ENCODE results near the gene DHRSX.
"Not testable (repeated sequence)": the region's sequence is repeated elsewhere in the genome, so short reads cannot be mapped to it uniquely, and the experiment has no call there.

DHRSX gene

GRCh38 chrX:2316534-2316933, 184.2 kb downstream of the DHRSX start:
- no peak for DNase-seq (ENCODE audit: low read depth in 2 of 2)

GRCh38 chrX:2315434-2315833, 185.3 kb downstream of the DHRSX start:
- no peak for DNase-seq (ENCODE audit: low read depth in 2 of 2)

DNA sequence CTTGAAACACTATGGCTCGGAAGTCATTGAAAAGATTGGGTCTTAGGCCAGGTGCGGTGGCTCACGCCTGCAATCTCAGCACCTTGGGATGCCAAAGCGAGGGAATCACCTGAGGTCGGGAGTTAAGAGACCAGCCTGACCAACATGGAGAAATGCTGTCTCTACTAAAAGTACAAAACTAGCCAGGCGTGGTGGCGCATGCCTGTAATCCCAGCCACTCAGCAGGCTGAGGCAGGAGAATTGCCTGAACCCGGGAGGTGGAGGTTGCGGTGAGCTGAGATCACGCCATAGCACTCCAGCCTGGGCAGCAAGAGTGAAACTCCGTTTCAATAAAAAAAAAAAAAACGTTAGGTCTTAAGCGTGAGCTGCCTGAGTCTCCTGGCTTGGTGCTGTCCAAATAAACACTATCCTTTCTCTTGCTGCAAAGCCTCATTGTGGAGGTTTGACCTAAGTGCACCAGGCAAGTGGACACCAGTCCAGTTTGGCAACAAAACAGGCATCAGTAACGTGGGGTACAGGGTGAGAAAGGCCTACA, 185.9 kb downstream of the DHRSX start:
- DNase-seq (ENCODE audit: low read depth in 2 of 2): no peak

DNA sequence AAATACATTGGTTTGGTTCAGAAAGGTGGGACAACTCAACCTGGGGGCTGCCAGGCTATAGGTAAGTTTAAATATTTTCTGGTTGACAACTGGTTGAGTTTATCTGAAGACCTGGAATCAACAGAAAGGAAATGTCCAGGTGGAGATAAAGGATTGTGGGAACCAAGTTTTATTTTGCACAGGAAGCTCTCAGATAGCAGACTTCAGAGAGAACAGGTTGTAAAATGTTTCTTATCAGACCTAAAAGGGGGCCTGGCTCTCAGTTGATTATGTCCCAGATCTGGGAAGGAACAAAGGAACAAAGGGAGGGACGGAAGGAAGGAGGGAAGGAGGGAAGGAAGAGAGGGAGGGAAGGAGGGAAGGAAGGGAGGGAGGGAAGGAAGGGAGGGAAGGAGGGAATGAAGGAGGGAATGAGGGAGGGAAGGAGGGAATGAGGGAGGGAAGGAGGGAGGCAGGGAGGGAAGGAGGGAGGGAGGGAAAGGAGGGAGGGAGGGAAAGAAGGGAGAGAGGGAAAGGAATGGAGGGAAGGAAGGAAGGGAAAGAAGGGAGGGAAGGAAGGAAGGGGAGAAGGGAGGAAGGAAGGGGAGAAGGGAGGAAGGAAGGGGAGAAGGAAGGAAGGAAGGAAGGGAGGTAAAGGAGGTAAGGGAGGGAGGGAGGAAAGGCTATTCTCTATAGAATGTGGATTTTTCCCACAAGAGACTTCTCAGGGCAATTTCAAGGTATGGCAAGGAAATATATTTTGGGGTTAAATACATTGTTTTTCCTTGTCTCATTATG, 186.7 kb downstream of the DHRSX start:
- no peak for DNase-seq (ENCODE audit: low read depth in 2 of 2)

DNA sequence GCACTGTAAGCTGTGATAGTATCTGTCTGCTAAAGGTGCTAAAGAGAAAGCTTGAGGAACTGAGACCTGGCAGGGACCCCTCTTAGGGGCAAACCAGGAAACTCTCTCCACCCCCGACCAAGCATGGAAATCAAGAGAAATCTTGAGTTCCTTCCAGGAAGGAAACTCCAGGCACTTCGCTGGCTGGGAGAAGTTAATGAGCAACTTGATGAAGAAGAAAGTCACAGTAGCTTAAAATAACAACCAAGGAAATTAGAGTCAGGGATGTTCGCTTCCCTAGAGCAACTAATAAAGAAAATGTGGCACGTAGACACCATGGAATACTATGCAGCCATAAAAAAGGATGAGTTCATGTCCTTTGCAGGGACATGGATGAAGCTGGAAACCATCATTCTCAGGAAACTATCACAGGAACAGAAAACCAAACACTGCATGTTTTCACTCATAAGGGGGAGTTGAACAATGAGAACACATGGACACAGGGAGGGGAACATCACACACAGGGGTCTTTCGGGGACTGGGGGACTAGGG, 188.7 kb downstream of the DHRSX start:
- not testable (repeated sequence) for DNase-seq (ENCODE audit: low read depth in 2 of 2)

GRCh38 chrX:2311501-2311900, 189.3 kb downstream of the DHRSX start:
- no peak for DNase-seq (ENCODE audit: low read depth in 2 of 2)

DNA sequence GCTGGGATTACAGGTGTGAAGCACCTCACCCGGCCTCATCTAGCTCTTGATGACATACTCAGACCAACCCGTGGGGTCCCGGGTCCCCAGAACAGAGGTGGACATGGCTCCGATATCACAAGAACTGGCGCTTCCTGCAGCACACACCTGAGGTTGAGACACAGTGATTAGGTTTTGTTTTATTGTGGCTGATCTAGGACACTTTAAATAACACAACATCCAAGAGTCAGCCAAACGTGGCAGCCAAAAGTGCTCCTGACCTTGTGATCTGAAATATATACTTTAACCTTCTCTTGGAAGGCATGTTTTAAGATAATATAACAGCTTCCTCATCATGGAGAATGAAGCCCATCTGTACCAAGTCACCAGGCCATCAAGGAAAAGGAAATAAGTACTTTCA, 198.9 kb downstream of the DHRSX start:
- no peak for DNase-seq (ENCODE audit: low read depth in 2 of 2)

- no peak for DNase-seq (ENCODE audit: low read depth in 2 of 2)
Observed at GRCh38 chrX:2299871-2300270, 200.9 kb downstream of the DHRSX start.

DNA sequence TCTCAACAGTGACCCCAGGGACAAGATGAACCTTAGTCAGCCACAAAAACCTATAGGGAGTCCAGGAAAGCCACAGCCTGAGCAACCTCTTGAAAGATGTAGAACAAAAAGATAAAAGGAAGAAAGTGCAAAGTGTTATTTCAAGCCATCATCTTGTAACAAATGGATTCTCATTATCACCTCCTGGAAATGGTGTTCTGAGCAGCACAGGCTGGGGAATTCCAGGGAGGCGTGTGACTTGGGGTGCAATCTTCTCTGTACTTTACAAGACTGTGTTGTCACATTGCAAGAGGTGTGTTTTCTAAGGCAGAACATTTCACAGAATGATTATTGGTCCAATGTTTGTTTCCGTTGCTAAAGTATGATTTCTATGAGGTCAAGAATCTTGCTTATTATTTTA, 214.0 kb downstream of the DHRSX start:
- DNase-seq (ENCODE audit: low read depth in 2 of 2): no peak

DNA sequence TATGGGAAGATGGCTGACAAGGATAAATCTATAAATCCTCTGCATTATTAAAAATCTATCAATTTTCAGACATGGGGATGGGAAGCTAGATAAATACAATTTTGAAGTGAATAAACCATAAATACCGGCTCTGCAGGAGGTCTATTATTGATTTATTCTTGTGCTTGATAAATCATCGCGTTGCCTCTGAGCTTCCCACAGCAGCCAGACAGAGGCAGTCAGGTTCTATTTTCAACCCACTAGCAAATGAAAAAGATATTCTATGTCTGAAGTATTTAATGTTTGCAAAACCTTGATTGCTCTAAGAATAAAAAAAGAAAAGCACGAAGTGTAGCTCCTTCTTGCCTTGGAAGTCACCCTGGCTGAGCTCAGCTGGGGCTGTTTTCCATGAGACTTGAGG, 216.2 kb downstream of the DHRSX start:
- no peak for DNase-seq (ENCODE audit: low read depth in 2 of 2)

- DNase-seq (ENCODE audit: low read depth in 2 of 2): no peak
Observed at GRCh38 chrX:2284133-2284532, 216.6 kb downstream of the DHRSX start.

GRCh38 chrX:2283111-2283859, 217.5 kb downstream of the DHRSX start:
- DNase-seq (ENCODE audit: low read depth in 2 of 2): no peak

DNA sequence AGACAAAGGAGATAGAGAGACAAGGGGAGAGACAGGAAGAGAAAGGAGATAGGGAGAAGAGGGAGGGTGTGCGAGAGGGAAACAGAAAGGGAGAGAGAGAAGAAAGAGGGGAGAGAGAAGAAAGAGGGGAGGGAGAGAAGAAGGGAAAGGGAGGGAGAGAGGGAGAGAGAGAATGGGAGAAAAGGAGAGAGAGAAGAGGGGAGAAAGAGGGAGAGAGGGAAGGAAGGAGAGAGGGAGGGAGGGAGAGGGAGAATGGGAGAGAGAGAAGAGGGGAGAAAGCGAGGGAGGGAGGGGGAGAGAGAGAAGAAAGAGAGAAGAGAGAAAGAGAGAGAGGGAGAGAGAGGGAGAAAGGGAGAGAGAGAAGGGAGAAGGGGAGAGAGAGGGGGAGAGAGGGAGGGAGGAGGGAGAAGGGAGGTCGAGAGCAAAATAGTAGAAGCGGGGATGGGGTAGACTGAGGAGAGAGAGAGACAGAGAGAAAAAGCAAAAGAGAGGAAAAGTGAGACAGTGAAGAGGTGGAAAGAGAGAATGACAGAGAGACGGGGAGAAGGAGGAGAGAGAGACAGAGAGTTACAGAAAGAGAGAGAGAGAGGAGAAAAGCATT, 218.2 kb downstream of the DHRSX start:
- no peak for DNase-seq (ENCODE audit: low read depth in 2 of 2)

DNA sequence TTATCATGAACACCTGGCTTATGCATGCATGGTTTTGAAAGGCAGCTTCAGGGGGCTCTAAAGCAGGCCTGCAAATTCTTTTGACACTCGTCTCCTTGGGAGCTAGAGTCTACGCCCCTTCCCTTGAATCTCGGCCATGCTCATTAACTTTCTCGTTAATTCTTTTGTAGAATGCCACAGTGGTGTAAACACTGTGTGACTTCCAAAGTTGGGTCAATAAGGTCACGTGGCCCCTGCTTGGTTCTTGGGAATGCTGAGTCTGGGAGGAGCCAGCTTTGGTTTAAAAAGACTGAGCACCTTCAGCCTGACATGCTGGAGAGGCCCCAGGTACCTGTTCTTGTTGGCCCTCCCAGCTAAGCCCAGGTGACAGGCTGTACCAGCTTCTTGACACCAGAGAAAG, 228.4 kb downstream of the DHRSX start:
- DNase-seq (ENCODE audit: low read depth in 2 of 2): no peak

GRCh38 chrX:2271595-2271994, 229.2 kb downstream of the DHRSX start:
- DNase-seq (ENCODE audit: low read depth in 2 of 2): not testable (repeated sequence)

GRCh38 chrX:2270783-2271182, 230.0 kb downstream of the DHRSX start:
- not testable (repeated sequence) for DNase-seq (ENCODE audit: low read depth in 2 of 2)

GRCh38 chrX:2267890-2268289, 232.9 kb downstream of the DHRSX start:
- DNase-seq (ENCODE audit: low read depth in 2 of 2): no peak

- DNase-seq (ENCODE audit: low read depth in 2 of 2): no peak
Observed at GRCh38 chrX:2266445-2267349, 234.1 kb downstream of the DHRSX start.

GRCh38 chrX:2265658-2266444, 234.9 kb downstream of the DHRSX start:
- not testable (repeated sequence) for DNase-seq (ENCODE audit: low read depth in 2 of 2)
